ENCODE results near the gene KDM3B.
"Not testable (repeated sequence)": the region's sequence is repeated elsewhere in the genome, so short reads cannot be mapped to it uniquely, and the experiment has no call there.

The KDM3B gene

GRCh38 chr5:138408023-138408422 lies 55.5 kb downstream of the KDM3B start:
- no peak for DNase-seq (ENCODE audit: low read depth)

DNA sequence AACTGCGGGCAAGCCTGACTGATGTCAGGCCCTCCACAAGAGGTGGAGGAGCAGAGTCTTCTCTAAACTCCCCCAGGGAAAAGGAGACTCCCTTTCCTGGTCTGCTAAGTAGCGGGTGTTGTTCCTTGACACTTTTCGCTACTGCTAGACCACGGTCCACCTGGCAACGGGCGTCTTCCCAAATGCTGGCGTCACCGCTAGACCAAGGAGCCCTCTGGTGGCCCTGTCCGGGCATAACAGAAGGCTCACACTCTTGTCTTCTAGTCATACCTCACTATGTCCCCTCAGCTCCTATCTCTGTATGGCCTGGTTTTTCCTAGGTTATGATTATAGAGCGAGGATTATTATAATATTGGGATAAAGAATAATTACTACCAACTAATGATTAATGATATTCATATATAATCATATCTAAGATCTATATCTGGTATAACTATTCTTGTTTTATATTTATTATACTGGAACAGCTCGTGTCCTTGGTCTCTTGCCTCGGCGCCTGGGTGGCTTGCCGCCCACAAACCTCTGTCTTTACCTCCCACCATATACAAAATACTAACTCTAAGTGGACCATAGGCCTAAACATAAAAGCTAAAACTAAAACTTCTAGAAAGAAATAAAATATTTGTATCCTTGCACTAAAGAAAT lies 58.6 kb downstream of the KDM3B start:
- not testable (repeated sequence) for DNase-seq (ENCODE audit: low read depth)

DNA sequence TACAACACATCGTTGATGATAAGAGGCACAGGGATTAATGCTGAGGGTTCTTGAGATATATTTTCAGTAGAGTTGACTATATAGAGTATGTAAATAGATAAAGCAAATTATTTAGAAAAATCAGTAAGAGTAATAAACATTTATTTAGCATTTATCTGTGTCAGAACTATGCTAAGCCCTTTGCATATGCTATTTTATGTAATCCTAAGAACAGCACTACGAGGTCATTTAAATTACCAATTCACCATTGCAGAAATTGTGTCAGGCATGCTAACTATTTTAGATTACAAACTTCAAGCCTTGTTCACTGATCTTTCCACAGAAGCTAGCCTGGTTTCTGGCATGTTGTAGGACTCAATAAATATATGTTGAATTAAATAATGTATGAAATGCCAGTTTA lies 66.0 kb downstream of the KDM3B start:
- no peak for DNase-seq (ENCODE audit: low read depth)

DNA sequence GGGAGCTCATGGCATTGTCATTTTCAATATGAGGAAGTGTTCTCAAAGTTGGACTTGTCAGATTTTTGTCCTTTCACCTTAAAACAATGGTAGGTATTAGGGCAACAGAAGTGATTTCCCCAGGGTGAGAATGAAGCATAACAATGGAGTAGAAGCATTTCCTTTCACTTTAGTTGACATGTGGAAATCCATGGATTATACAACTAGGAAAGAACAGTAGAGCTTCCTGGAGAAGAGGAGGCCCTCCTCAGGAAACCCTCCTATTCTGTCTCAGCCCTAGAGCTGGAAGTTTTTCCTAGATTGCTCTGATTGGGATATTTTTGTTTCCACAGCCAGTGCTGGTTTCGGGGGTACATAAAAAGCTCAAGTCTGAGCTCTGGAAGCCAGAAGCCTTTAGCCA lies 72.6 kb downstream of the KDM3B start:
- DNase-seq (ENCODE audit: low read depth) = no peak

DNA sequence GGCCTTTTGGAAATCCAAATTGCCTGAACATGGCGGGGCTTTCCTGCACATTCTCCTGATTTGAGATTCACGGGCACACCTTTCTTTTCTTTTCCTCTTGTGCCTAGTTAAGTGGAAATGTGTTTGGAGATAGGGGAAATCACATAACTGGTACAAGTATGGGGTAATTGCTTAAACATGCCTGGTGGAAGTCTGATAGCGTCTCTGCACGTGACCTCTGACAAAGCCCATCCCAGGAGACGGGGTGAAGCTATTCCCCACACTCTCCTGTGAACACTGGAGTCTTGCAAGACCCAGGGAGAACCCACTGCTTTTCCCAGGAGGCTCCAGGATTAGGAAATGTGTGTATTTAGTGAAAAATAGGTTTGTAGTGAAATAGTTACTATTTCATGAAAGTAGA lies 83.5 kb downstream of the KDM3B start:
- no peak for DNase-seq (ENCODE audit: low read depth)

GRCh38 chr5:138438003-138438723 lies 85.7 kb downstream of the KDM3B start:
- no peak for DNase-seq (ENCODE audit: low read depth)

- DNase-seq (ENCODE audit: low read depth) = no peak
Measured at GRCh38 chr5:138438724-138439476, 86.4 kb downstream of the KDM3B start, which contains the start of gene REEP2. TSS of gene REEP2 (plus strand) at chr5:138439057. CDS start at chr5:138439209, 152 bp downstream.

DNA sequence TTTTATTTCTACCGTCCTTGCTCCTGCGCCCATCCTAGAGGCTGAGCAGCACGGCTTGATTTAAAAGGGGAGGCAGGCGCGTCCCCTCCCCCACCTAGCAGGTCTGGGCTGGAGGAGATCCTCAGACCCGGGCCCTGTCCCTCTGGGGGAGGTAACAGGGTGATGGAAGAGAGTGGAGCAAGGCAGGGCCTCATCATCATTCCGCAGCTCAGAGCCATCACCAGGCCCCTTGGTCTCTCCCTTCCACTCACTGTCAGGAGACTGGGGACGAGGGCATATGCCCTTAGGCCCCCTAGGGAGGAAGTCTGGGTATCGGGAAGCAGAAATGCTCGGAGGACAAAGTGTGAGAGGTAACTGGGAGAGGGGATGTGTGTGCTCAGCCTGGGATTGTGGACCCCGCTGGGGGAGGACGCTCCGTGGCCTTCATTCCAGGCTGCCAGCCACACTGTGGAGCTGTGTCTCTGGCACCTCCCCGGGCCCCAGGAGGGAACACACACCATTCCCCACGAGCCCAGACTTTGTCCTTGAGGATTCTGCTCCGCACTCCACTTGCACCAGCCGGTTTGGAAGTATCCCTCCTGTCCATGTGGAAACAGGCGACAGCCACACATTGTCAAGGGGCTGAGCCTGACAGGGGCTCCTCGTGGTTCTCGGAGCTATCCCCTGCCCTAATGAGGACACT lies 87.1 kb downstream of the KDM3B start:
- DNase-seq (ENCODE audit: low read depth) = no peak

DNA sequence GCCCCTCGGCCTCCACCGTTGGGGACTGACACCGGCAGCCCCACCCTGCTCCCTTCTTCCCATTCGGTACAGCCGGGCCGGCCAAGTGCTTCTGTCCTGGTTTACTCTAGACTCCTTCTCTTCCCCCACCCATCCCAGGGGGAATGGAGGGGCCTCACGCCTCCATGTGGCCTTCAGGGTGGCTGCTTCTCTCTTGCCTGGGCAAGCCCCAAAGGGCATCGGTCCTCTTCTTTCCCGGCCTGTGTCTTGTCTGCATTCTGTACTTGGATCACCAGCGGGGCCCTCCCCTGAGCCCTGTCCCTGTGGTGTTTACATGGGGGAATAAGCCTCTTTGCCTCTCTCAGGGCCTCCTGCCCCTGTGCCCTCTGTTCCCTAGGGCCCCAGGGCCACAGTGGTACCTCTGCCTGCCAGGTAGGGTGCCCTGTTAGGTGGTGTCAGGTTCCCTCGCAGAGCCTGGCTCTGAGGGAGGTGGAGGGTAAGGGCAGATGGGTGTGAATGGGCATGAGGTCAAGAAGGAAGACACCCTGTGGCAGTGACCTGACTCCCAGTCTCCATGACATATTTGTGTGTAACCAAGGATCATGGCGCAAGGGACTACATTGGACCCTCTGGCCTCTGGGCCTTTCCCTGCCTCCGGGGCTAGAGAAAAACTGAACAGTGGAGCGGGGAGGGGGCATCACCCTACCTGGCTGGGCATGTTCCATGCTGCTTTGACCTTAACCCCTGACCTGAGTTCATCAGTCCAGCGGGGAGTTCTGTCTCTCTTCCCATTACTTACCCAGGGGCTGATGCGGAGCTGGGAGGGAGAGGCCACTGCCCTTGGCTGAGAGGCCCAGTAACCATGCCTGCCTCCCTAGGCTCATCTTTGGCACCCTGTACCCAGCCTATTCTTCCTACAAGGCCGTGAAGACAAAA lies 87.9 kb downstream of the KDM3B start:
- no peak for DNase-seq (ENCODE audit: low read depth)

DNA sequence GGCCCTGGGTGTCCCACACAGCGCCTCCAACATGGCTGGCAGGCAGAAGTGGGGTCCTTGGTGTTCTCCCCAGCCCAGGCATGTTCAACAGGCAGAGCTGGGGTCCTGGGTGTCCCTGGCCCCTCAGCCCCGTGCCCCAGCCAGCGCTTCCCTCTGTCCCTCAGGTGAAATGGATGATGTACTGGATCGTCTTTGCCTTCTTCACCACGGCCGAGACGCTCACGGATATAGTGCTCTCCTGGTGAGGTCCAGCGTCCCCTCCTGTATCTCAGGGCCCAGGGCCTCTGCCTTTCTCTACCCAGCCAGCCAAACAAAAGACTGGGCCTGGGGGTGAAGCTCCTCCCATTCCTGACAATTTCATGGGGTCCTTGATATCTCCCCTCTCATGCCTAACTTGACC lies 88.7 kb downstream of the KDM3B start:
- no peak for DNase-seq (ENCODE audit: low read depth)

- DNase-seq (ENCODE audit: low read depth) = no peak
Measured at GRCh38 chr5:138444078-138444773, 91.7 kb downstream of the KDM3B start.

- no peak for DNase-seq (ENCODE audit: low read depth)
Measured at GRCh38 chr5:138444774-138445546, 92.5 kb downstream of the KDM3B start.

DNA sequence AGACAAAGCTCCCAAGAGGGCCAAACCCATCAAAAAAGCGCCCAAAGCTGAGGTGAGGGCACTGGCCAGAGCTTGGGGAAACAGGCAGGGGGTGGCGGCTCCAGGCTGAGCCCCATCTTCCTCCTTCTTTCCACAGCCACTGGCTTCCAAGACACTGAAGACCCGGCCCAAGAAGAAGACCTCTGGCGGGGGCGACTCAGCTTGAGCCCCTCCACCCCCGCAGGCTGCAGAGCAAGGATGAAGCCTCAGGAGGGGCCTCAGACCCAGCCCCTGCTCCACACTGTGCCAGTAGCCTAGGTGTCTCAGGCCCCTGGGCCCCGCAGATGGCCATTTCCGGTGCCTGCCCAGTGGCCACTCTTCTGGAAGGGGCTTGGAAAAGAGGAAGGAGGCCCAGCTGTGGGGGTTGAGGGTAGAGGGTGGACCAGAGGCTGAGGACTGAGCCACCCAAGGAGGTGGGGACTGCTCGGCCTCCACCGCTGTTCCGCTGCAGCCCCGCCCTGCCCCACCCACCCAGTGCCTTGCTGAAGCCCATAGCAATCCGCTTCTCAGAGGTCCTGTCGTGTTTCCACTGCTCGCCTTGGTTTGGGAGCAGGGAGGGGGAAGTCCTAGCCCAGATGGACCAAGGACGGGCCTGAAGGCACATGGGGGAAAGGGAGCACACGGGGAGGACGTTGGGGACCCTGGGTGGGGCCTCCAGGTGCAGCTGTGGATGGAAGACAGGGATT lies 93.2 kb downstream of the KDM3B start:
- no peak for DNase-seq (ENCODE audit: low read depth)

DNA sequence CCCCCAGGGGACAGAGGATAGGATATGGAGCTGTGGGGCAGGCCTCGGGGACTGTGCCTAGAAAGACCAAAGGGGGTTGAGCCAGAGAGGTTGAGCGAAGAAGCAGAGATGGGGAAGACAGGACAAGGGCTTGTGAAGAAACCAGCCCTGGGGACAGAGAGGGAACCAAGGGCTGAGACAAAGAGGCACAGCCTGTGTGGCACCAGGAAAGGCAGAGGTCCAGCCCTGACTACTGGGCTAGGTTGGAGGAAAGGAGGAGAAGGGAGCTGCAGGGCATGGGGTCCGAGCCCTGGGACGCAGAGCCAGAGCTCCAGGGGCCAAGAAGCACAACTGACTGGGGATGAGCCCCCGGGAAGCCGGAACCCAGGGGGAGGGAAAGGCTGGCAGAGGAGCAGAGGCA lies 95.6 kb downstream of the KDM3B start:
- no peak for DNase-seq (ENCODE audit: low read depth)

GRCh38 chr5:138448481-138449398 lies 96.3 kb downstream of the KDM3B start:
- no peak for DNase-seq (ENCODE audit: low read depth)

DNA sequence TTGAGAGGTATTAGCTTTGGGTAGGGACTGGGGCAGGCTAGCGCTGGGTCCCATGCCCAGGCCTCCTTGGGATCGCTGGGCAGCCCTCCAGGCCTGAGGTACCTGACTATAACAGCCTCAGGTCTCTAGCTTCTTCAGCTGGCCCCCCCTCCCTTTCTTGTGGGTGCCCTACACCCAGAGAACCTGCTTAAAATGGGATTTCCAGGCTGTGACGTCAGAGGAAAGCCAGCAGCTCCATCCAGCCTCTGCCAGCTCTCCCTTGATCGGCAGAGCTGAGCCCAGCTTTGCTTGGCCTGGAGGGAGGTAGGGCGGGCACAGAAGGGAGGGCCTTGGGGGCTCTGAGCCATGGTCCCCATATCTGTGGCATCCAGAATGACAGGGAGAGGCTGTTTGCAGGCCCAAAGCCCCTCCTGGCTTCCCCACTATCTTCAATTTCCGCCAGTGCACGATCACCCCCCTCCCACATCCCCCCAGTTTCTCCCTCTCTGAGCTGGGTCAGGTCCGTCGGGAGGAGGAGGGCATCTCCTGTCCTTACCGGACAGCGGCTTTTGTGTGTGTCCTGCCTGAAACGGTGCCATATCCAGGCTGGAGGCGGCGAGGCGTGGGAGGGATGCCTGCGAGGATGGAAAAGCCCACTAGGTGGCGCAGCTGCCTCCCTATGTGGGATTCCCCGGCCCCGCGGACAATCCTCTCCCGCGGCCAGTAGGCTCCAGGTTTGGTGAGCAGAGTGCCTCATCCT lies 97.2 kb downstream of the KDM3B start:
- DNase-seq (ENCODE audit: low read depth) = peak; percentile 68

GRCh38 chr5:138450971-138451370 lies 98.5 kb downstream of the KDM3B start:
- no peak for DNase-seq (ENCODE audit: low read depth)

All from stimulated activated CD8-positive, alpha-beta memory T cell treated with anti-CD3 and anti-CD28 coated beads, Interleukin-15, amount 100 ng/mL, for 1 hour (primary cell).